NCI-H2196 (cell line): ENCODE results near the gene PNMA8C.
"Not testable (repeated sequence)": the region's sequence is repeated elsewhere in the genome, so short reads cannot be mapped to it uniquely, and the experiment has no call there.

Experiments
- DNase-seq: peaks from one replicate; lab custom pipeline; 2025; ENCODE audit not compliant: unreplicated experiment; lab: John Stamatoyannopoulos, UW

PNMA8C gene

GRCh38 chr19:46390866-46391265 is 37.9 kb downstream of the PNMA8C start:
- no peak for DNase-seq

- no peak for DNase-seq
Measured at GRCh38 chr19:46390121-46390858, 38.4 kb downstream of the PNMA8C start.

DNA sequence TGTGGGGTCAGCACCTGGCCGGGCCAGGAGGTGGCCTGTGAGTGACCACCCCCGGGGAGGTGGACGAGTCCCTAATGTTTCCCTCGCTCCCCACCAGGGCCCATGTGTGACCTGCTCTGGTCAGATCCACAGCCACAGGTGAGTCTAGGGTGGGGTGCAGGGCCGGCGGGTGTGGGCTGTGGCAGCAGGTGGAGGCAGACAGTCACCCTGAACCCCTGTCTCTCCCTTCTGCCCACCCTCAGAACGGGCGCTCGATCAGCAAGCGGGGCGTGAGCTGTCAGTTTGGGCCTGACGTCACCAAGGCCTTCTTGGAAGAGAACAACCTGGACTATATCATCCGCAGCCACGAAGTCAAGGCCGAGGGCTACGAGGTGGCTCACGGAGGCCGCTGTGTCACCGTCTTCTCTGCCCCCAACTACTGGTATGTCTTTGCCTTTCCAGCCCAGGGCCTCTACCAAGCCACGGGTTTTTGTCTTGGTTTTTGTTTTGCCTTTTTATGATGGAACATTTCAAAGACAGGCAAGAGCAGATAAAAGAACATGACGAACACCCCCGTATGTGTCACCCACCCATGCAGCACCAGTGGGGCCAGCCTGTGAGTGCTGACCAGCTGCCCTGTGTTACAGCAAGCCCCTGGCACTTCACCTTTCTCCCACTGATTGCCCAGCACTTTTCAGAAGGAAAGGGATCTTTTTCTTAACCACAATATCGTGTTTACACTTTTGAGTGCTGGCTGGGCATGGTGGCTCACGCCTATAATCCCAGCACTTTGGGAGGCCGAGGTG is 40.2 kb downstream of the PNMA8C start:
- DNase-seq: no peak

GRCh38 chr19:46387713-46388130 is 41.0 kb downstream of the PNMA8C start:
- DNase-seq: no peak

GRCh38 chr19:46386996-46387712 is 41.6 kb downstream of the PNMA8C start:
- no peak for DNase-seq

GRCh38 chr19:46386151-46386550 is 42.6 kb downstream of the PNMA8C start:
- no peak for DNase-seq

- no peak for DNase-seq
Measured at GRCh38 chr19:46385636-46386035, 43.1 kb downstream of the PNMA8C start.

DNA sequence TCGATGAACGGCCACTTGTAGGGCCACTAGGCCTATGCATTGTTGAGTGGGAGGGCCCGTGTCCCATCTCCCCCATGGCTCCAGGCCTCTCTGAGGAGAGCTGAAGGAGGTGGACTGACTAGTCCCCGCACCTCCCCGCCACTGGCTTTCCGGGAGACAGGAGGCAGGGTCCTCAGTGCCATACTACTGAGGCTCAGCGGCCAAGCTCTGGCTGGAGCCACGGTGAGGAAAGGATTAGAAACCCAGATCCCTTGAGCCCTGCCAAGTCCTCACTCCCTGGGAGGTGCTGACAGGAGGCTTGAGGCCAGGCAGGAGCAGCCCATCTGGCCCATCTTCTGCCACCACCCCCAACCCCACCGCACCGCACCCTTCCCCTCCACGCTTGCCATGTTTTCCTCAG is 44.3 kb downstream of the PNMA8C start:
- DNase-seq: no peak

- no peak for DNase-seq
Measured at GRCh38 chr19:46383846-46384245, 44.9 kb downstream of the PNMA8C start.

DNA sequence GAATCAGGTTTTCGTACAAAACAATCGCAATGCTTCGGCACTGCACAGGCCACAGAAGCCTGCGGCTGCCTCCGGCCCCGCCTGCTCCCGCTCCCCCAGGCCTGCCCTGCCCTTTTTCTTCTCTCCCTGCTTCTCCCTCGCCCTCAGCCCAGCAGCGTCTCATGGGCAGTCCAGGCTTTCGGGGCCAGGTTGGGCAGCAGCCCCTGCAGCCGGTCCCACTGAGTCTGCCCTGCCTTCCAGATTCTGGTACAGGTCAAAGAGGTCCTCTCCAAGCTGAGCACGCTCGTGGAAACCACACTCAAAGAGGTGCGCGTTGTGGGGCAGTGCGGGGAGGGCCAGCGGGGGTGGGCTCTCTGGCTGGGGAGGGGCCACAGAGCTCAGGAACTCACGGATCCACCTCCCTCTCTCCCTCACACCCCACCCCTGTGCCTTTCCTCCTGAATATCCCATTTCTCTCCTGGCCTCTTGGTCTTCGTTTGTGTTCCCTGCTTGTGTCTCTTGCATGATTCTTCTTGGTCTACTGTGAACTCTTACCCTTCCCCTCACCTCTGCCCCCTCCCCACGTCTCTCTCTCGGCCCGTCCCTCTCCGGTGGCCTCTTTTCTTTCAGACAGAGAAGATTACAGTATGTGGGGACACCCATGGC is 45.4 kb downstream of the PNMA8C start:
- DNase-seq: no peak

DNA sequence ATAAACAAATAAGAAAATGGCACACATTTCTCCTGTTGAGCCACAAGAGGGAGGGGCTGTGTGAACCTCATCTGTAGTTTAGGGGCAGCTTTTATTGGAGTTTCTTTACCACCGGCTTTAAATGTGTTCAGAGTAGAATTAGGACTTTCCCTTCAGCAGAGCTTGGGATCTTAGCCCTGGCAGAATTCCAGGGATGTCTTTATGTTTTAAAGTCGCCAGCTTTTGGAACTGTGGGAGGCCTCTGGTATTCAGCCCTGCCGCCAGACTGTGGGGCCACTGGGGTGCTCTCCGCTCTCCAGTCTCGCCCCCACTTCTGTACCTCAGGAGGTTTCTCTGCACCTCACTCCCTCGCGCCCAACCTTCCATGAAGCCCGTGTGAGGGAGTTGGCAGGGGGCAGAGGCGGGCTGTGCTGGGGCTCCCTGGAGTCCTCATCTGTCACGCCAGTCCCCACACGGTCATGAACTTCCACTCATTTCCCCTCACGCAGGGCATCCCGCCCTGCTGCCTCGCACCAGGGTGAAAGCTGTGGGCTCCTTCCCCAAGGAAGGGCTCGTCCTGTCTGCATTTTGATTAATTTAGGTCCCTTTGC is 46.9 kb downstream of the PNMA8C start:
- DNase-seq: no peak

DNA sequence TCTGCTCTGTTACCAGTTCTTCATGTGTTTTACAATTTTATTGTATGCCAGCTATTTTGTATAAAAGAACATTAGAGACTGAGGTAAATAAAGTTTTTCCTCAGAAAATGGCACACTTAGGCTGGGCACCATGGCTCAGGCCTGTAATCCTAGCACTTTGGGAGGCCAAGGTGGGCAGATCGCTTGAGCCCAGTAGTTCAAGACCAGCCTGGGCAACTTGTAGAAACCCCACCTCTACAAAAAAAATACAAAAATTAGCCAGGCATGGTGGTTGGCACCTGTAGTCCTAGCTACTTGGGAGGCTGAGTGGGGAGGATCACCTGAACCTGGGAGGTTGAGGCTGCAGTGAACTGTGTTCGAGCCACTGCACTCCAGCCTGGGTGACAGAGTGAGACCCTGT is 47.4 kb downstream of the PNMA8C start:
- no peak for DNase-seq

DNA sequence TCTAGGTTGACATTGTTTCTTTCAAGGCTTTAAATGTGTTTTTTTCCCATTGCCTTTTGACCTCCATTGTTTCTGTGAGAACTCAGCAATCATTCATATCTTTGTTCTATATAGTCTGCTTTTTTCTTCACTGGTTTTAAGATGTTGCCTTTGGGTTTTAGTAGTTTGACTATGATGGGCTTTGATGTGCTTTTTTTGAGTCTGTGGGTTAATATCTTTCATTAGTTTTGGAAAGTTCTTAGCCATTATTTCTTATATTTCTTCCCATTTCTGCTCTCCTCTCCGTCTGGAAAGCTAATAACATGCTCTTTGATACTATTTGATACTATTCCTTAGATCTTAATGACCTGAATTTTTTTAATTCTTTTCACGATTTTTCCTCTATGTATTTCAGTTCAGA is 48.0 kb downstream of the PNMA8C start:
- no peak for DNase-seq

GRCh38 chr19:46378268-46378667 is 50.5 kb downstream of the PNMA8C start:
- no peak for DNase-seq

GRCh38 chr19:46376241-46377153 is 52.2 kb downstream of the PNMA8C start:
- no peak for DNase-seq

DNA sequence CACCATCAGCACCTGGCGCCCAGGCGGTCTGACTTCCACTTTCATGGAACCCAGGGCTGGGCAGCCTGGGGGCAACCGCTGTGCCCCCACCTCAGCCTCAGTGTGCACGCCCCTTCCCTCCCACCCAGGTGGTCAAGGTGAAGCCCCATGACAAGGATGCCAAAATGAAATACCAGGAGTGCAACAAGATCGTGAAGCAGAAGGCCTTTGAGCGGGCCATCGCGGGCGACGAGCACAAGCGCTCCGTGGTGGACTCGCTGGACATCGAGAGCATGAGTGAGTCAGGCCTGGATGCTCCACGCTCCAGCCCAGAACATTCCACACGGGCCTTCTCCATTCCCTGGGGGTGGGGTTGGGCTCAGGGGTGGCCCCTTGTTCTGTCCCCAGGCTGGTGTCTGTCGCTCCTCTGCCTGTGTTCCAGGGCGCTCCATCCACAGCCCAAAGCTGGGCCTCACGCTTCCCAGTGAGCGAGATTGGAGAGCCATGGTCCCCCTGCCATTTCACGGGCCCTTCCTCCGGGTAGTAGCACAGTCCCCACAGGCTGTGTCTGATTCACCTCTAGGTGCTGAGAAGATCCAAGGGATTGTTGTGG is 53.2 kb downstream of the PNMA8C start:
- DNase-seq: not testable (repeated sequence)
